ENCODE measurements around the gene ECE1. TPM values are rescaled to one million over a fixed set of nuclear protein-coding genes. Genes with fewer than 3 reads are reported as not detected.

ECE1 gene
- total RNA-seq, 1 experiment from 2014 or later: 46.4 TPM

- Histone ChIP-seq H3K36me3 (replicated peaks; ENCODE audit: control insufficient read depth, insufficient read depth, low read length) (peaks cover under 1% of the 10 kb centered on the region; the same call in 1 of the 2 replicates), H3K27me3 (ENCODE audit: control insufficient read depth, insufficient read depth, low read length) (no peaks in the 10 kb centered on the region; the same call in 1 of the 2 replicates), H3K4me3 (ENCODE audit: insufficient read depth, low read depth, low read length) (no peak overlapping the region)
- DNase-seq: no peak
Observed at GRCh38 chr1:21264898-21265297, 25.4 kb downstream of the ECE1 start.

GRCh38 chr1:21263653-21264225 lies 26.5 kb downstream of the ECE1 start:
- Histone ChIP-seq H3K36me3 (replicated peaks; ENCODE audit: control insufficient read depth, insufficient read depth, low read length) (peaks cover 1% of the 10 kb centered on the region; the same call in 1 of the 2 replicates), H3K4me3 (ENCODE audit: insufficient read depth, low read depth, low read length) (no peak overlapping the region), H3K27me3 (ENCODE audit: control insufficient read depth, insufficient read depth, low read length) (no peaks in the 10 kb centered on the region; the same call in 1 of the 2 replicates)
- DNase-seq: no peak

- Histone ChIP-seq H3K36me3 (replicated peaks; ENCODE audit: control insufficient read depth, insufficient read depth, low read length) (peaks cover 1% of the 10 kb centered on the region; the same call in 1 of the 2 replicates), H3K4me3 (ENCODE audit: insufficient read depth, low read depth, low read length) (no peak overlapping the region), H3K27me3 (ENCODE audit: control insufficient read depth, insufficient read depth, low read length) (no peaks in the 10 kb centered on the region; the same call in 1 of the 2 replicates)
- no peak for DNase-seq
Observed at GRCh38 chr1:21263052-21263429, 27.2 kb downstream of the ECE1 start.

GRCh38 chr1:21262293-21263051 lies 27.8 kb downstream of the ECE1 start:
- Histone ChIP-seq H3K36me3 (replicated peaks; ENCODE audit: control insufficient read depth, insufficient read depth, low read length) (peaks cover 1% of the 10 kb centered on the region; the same call in 1 of the 2 replicates), H3K4me3 (ENCODE audit: insufficient read depth, low read depth, low read length) (peak overlapping the region; percentile 2; the same call in 1 of the 2 replicates), H3K27me3 (ENCODE audit: control insufficient read depth, insufficient read depth, low read length) (no peaks in the 10 kb centered on the region; the same call in 1 of the 2 replicates)
- DNase-seq: peak; percentile 80

DNA sequence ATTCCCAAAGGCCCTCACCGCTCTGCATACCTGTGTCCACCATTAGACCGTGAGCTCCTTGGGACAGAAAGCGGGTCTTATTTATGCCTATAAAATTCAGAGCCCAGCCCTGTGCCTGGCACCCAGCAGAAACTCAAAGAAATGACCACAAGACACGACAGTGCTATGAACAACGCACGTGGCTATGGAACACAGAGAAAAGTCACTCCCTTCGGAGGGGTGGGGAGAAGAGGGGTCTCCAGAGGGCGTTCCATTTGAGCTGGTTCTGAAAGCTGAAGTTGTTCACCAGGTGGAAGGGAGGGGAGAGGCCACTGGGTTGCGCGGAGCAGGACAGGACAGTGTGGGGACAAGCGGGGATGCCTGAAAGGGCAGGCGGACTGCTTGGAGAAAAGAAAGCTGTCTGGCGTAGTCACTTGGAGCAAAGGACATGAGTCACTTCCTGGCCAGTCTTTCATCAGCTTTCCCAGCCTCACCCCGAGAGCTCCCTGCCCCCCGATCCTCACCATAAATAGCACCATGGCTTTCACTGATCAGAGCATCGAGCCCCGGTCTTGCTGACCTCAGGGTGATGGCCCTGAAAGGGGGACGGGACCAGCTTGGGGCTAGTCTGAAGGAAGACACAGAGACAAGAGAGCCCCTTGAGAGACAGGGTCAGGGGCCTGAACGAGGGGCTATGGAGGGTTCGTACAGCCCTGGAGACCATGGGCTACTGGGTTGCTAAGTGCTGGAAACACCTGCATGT lies 28.5 kb downstream of the ECE1 start:
- Histone ChIP-seq H3K36me3 (replicated peaks; ENCODE audit: control insufficient read depth, insufficient read depth, low read length) (peaks cover 1% of the 10 kb centered on the region; the same call in 1 of the 2 replicates), H3K4me3 (ENCODE audit: insufficient read depth, low read depth, low read length) (peak overlapping the region; percentile 2; the same call in 1 of the 2 replicates), H3K27me3 (ENCODE audit: control insufficient read depth, insufficient read depth, low read length) (no peaks in the 10 kb centered on the region; the same call in 1 of the 2 replicates)
- no peak for DNase-seq

DNA sequence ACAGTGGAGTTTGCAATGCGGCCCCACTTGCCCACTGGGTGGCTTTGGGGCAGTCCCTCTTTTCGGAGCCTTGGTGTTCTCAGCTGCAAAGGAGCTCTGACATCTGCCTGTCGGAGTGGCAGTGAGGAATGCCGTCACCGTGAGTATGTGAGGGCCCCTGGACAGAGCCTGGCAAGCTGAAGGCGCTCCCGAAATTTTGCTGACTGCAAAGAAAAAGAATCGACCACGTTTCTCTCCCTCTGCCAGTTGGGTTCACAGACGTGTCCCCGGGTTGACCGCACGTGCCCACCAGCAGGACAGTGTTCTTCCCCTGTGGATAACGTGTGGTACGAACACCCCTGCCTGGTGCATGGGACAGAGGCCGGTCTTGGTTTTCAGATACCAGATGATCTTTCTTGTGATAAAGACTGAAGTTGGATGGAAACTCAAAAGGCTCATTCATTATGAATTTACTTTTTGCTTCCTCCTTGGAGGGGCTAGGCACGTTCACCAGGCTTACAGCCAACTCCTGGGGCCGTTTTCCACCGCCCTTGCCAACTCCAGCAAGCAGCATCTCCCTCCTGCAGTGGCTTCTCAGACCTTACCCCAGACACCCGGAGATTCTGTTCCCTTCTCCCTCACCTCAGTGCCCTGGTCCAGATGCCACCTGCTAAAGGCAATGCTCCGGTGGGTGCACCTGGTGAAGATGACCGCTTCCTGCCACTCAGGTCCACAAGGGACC lies 29.7 kb downstream of the ECE1 start:
- Histone ChIP-seq H3K27me3 (ENCODE audit: control insufficient read depth, insufficient read depth, low read length) (no peaks in the 10 kb centered on the region; the same call in 1 of the 2 replicates), H3K4me3 (ENCODE audit: insufficient read depth, low read depth, low read length) (no peak overlapping the region), H3K36me3 (replicated peaks; ENCODE audit: control insufficient read depth, insufficient read depth, low read length) (peaks cover 1% of the 10 kb centered on the region; the same call in 1 of the 2 replicates)
- DNase-seq: no peak

DNA sequence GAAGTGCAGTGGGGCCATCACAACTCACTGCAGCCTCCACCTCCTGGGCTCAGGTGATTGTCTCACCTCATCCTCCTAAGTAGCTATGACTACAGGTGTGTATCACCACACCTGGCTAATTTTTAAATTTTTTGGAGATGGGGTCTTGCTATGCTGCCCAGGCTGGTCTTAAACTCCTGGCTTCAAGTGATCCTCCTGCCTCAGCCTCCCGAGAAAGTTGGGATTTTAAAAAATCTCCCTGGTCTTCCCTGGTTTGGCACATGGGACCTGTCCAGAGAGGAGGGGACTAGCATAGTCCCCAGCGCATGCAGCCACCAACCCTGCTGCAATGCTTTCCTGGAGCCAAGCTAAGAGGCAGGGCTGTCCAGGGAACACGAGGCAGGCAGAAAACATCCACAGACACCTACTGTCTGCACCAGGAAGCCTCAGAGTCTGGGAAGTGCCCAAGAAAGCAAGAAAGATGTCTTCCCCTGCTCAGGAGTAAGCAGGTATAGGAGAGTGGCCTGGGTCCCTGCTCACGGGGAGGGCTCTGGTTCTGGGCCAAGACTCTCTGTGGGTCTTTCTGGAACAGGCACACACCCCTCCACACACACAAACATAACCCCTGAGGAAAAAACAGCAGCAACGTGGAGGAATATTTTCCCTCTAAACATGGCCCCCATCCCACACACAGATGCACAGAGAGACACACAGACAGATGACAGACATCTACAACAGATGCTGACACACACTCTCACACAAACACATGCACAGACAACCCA lies 30.8 kb downstream of the ECE1 start:
- Histone ChIP-seq H3K4me3 (ENCODE audit: insufficient read depth, low read depth, low read length) (no peak overlapping the region), H3K36me3 (replicated peaks; ENCODE audit: control insufficient read depth, insufficient read depth, low read length) (peaks cover 1% of the 10 kb centered on the region; the same call in 1 of the 2 replicates), H3K27me3 (ENCODE audit: control insufficient read depth, insufficient read depth, low read length) (no peaks in the 10 kb centered on the region; the same call in 1 of the 2 replicates)
- DNase-seq: no peak

DNA sequence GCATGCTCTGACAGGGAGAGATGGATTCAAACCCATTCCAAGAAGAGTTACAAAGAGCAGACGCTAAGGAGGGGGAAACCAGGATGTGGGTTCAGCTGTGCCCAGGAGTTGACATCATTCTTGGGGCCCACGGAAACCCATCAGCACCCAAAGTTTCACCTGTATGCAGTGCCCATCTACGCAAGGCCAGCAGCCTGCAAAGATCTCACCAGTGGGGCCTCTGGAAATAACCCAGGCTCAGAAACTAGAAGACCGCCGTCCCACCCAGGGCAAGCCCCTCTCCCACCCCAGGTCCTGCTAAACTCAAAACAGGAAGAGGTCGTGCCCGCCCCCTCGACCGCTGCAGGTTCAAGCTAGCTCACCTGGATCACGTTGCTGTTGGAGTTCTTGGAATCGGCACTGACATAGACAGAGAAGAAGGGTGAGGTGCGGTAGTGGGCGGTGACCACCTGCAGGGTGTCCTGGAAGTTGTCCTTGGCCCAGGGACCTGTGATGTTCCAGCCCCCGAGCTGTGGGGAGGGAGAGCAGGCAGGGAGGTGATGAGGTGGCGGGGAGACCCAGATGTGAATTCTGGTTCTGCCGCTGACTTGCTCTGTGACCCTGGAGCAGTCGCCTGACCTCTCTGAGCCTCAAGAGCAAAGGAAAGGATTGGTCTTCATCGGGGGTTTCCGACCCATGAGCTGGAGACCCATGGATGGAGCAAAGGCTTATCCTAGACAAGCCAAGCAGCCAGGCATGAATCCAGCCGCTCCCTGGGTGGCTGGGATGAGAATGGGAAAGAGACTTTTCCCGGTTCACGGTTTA lies 31.7 kb downstream of the ECE1 start:
- no peak overlapping the region for H3K4me3 ChIP-seq (ENCODE audit: insufficient read depth, low read depth, low read length)
- H3K36me3 ChIP-seq (replicated peaks; ENCODE audit: control insufficient read depth, insufficient read depth, low read length): peaks cover 1% of the 10 kb centered on the region; the same call in 1 of the 2 replicates
- no peaks in the 10 kb centered on the region; the same call in 1 of the 2 replicates for H3K27me3 ChIP-seq (ENCODE audit: control insufficient read depth, insufficient read depth, low read length)
- no peak for DNase-seq

DNA sequence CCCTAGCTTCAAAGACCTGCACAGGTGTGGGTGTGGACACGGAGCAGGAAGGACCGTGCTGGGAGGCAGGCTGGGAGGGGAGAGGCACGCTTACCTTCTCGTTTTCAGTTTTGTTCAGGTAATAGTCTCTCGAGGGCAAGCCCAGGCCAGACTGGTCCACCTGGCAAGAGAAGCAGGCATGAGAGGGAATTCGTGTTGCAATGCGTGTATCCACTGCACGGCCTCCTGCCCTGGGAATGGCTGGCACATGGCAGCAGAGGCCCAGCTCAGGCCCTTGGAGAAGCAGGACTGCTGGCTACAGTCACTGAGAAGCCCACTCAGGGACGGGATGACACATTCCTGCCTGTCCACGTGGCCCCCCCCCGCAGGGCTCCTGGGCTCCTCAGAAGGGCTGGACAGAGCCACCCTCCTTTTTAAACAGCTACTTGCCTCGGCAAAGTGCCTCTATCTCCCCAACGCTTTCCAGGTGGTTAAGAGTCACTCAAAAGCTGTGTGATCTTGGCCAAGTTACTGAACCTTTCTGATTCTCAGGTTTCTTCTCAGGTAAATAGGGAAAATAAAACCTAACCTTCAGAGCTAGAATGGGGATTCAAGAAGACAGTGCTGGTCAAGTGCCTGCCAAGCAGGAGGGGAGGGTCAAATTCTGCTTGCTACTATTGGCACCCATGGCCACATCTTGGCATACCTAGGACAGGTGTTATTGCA lies 32.7 kb downstream of the ECE1 start:
- no peak for DNase-seq
- no peaks in the 10 kb centered on the region; the same call in 1 of the 2 replicates for H3K27me3 ChIP-seq (ENCODE audit: control insufficient read depth, insufficient read depth, low read length)
- H3K36me3 ChIP-seq (replicated peaks; ENCODE audit: control insufficient read depth, insufficient read depth, low read length): peaks cover 1% of the 10 kb centered on the region; the same call in 1 of the 2 replicates
- H3K4me3 ChIP-seq (ENCODE audit: insufficient read depth, low read depth, low read length): no peak overlapping the region

- no peak for DNase-seq
- H3K36me3 ChIP-seq (replicated peaks; ENCODE audit: control insufficient read depth, insufficient read depth, low read length): peaks cover 1% of the 10 kb centered on the region; the same call in 1 of the 2 replicates
- no peaks in the 10 kb centered on the region; the same call in 1 of the 2 replicates for H3K27me3 ChIP-seq (ENCODE audit: control insufficient read depth, insufficient read depth, low read length)
- no peak overlapping the region for H3K4me3 ChIP-seq (ENCODE audit: insufficient read depth, low read depth, low read length)
Observed at GRCh38 chr1:21256776-21257175, 33.5 kb downstream of the ECE1 start.

- DNase-seq: no peak
- H3K4me3 ChIP-seq (ENCODE audit: insufficient read depth, low read depth, low read length): no peak overlapping the region
- peaks cover 1% of the 10 kb centered on the region; the same call in 1 of the 2 replicates for H3K36me3 ChIP-seq (replicated peaks; ENCODE audit: control insufficient read depth, insufficient read depth, low read length)
- H3K27me3 ChIP-seq (ENCODE audit: control insufficient read depth, insufficient read depth, low read length): no peaks in the 10 kb centered on the region
Observed at GRCh38 chr1:21255943-21256320, 34.3 kb downstream of the ECE1 start.

GRCh38 chr1:21255284-21255942 lies 34.9 kb downstream of the ECE1 start:
- DNase-seq: peak; percentile 92
- peaks cover 1% of the 10 kb centered on the region; the same call in 1 of the 2 replicates for H3K36me3 ChIP-seq (replicated peaks; ENCODE audit: control insufficient read depth, insufficient read depth, low read length)
- H3K27me3 ChIP-seq (ENCODE audit: control insufficient read depth, insufficient read depth, low read length): no peaks in the 10 kb centered on the region
- H3K4me3 ChIP-seq (ENCODE audit: insufficient read depth, low read depth, low read length): no peak overlapping the region

Data from H7 (cell line).